ENCODE results near the gene MLYCD.

The MLYCD gene

GRCh38 chr16:83958137-83958845, 59.4 kb downstream of the MLYCD start:
- no peak for DNase-seq

GRCh38 chr16:83958846-83959565, 60.1 kb downstream of the MLYCD start:
- DNase-seq = no peak

- no peak for DNase-seq
Measured at GRCh38 chr16:83959656-83960434, 60.9 kb downstream of the MLYCD start.

- DNase-seq = no peak
Measured at GRCh38 chr16:83960521-83961249, 61.8 kb downstream of the MLYCD start.

- DNase-seq = no peak
Measured at GRCh38 chr16:83961591-83961990, 62.7 kb downstream of the MLYCD start.

GRCh38 chr16:83963277-83964119, 64.6 kb downstream of the MLYCD start:
- DNase-seq = no peak

GRCh38 chr16:83964684-83965443, 65.9 kb downstream of the MLYCD start:
- DNase-seq = no peak

GRCh38 chr16:83965444-83966152, 66.7 kb downstream of the MLYCD start:
- no peak for DNase-seq

GRCh38 chr16:83966153-83966696, 67.3 kb downstream of the MLYCD start:
- DNase-seq = no peak

GRCh38 chr16:83967091-83967490, 68.2 kb downstream of the MLYCD start:
- DNase-seq = no peak

GRCh38 chr16:83967838-83968305, 69.0 kb downstream of the MLYCD start, which contains the start of gene NECAB2:
Gene NECAB2, plus strand, starts transcription at chr16:83968244. Its CDS starts 405 bp downstream, at chr16:83968649.
- DNase-seq = no peak

GRCh38 chr16:83968306-83968851, 69.5 kb downstream of the MLYCD start:
- DNase-seq = no peak

GRCh38 chr16:83968891-83969649, 70.2 kb downstream of the MLYCD start:
- no peak for DNase-seq

GRCh38 chr16:83969771-83970429, 71.0 kb downstream of the MLYCD start:
- DNase-seq = no peak

- no peak for DNase-seq
Measured at GRCh38 chr16:83970430-83970815, 71.5 kb downstream of the MLYCD start.

GRCh38 chr16:83971165-83972130, 72.5 kb downstream of the MLYCD start:
- DNase-seq = no peak
